IPS-NIHi11 (cell line): Measurements from ENCODE around the gene BMX.
A peak's percentile ranks its signal among the peaks of the same experiment; 100 is the strongest.

Experiments
- DNase-seq: peaks from one replicate; pipeline ENCODE4 v3.0.0; 2012; ENCODE audit warnings: mixed read lengths, low spot score

The BMX gene

DNA sequence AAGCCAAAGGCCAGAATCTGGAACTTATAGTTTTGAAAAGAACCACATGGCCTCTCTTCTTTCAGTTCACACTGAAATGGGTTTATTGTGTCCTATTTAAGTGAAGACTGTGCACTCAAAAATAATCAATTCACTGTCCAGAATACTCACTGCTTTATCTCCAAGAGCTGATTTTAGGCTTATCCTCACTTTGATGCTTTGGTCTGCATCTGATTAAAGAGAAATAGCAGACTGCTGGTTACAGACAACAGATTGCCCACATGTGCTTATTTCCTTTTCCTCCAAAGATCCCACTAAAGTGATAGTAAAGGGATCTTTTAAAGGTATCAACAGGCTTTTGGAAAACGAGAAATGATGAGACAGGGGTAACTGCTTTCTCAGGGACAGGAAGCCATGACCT lies 69.5 kb downstream of the BMX start:
- no peak for DNase-seq

- DNase-seq: no peak
Observed at GRCh38 chrX:15574017-15574416, 73.4 kb downstream of the BMX start.

DNA sequence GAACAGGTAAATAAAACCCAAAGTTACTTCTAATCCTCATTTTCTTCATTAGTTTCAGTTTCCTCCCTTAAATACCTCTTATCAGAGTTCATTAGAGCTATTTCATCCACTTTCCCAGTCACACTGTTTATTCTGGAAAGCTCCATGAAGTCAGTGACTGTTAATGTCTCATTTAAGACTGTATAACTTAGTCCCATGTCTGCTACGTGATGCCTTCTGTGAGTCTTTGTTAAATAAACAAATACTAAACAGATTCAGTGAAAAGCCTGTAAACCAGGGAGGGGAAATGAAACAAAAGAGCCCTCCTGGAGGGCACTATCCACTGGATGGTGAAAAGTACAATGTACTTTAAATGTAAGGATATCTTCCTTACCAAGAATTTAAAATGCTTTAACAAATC lies 75.4 kb downstream of the BMX start:
- no peak for DNase-seq

- DNase-seq: no peak
Observed at GRCh38 chrX:15579778-15580747, 79.5 kb downstream of the BMX start.

DNA sequence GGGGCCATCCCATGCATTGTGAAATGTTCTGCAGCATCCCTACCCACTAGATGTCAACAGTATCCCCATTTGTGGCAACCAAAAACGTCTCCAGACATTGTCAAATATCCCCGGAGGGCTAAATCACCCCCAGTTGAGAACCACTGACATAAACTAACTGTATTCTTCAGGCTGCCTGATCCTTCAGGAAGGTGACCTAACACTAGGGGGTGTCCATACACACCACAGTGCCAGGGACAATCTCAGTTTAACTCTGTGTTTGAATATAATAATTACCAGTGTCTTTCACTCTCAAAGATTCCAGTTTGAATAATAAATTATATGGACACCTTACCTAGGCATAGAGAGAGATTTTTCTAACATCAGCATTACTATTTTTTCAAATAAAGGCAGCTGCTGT lies 93.8 kb downstream of the BMX start:
- DNase-seq: peak; percentile 7

GRCh38 chrX:15598026-15598425 lies 97.4 kb downstream of the BMX start:
- DNase-seq: no peak

GRCh38 chrX:15599461-15599860 lies 98.9 kb downstream of the BMX start:
- DNase-seq: no peak

GRCh38 chrX:15600049-15600448 lies 99.4 kb downstream of the BMX start:
- DNase-seq: no peak

DNA sequence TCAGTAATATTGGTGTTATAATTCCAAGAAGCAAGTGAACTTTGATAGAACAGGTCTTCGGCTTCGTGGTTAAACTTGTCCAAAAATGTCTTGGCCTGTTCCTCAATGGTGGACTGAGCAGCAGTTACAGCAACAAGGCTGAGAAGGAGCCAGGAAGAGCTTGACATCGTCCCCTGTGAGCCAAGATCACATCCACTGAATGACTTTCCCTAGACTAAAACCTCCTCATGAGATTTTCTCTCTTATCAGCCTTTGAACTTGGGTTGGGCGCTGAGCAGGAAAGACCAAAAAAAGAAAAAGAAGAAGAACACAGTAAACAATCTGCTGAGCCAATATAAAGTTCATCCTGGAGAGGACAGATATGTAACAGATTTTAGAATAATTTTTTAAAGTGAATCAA lies 100.1 kb downstream of the BMX start, which contains the start of gene ACE2:
Gene ACE2 (minus strand): TSS at position 216 of the 400 bp plus-strand sequence. CDS start 49 bp downstream, at position 167.
- no peak for DNase-seq

DNA sequence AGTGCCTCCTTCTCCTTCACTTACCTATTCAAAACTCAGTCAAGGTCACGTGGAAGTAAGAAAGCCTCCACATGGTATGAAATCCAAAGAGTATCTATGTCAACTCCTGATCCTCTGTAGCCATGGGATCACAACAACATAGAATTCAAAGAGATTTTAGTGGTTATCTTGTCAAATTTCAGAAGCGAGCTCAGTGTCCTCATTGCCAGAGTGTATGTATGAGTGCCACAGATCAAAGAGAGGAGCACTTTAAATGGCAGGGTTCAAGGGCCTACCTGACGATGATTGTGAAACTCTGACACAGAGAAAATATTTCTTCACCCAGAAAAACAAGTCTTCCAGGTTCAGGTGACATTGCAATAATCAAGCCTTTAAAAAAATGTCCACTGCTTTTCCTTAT lies 101.3 kb downstream of the BMX start:
- DNase-seq: no peak

DNA sequence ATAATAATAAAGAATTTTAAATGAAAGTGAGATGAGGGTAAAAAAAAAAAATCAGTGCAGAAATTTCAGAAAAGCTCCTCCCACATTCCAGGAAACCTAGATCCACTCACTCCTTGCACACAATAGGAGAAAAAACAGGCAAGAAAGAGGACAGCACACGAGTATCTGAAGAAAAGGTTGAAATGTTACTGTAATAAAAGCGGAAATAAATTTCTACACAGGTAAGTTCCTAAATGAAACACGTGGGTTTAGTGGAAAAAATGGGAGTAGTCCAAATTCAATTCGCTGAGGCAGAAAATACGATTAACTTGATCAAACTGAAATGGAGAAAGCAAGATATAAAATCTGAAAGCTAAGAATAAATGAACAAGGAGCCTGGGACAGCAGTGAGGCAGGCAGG lies 102.2 kb downstream of the BMX start:
- DNase-seq: no peak

GRCh38 chrX:15605226-15605625 lies 104.6 kb downstream of the BMX start:
- no peak for DNase-seq
